GM18508 (cell line): ENCODE results near the gene POT1.
"Not testable (repeated sequence)": the region's sequence is repeated elsewhere in the genome, so short reads cannot be mapped to it uniquely, and the experiment has no call there.

Source experiments
- ATAC-seq: cut with Tn5 transposase; IDR thresholded peaks from one replicate; pipeline ENCODE4 v1.9.1; 2021; ENCODE audit warnings: moderate number of reproducible peaks; ENCODE audit not compliant: insufficient read depth, unreplicated experiment

Gene POT1, protein sequence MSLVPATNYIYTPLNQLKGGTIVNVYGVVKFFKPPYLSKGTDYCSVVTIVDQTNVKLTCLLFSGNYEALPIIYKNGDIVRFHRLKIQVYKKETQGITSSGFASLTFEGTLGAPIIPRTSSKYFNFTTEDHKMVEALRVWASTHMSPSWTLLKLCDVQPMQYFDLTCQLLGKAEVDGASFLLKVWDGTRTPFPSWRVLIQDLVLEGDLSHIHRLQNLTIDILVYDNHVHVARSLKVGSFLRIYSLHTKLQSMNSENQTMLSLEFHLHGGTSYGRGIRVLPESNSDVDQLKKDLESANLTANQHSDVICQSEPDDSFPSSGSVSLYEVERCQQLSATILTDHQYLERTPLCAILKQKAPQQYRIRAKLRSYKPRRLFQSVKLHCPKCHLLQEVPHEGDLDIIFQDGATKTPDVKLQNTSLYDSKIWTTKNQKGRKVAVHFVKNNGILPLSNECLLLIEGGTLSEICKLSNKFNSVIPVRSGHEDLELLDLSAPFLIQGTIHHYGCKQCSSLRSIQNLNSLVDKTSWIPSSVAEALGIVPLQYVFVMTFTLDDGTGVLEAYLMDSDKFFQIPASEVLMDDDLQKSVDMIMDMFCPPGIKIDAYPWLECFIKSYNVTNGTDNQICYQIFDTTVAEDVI

GRCh38 chr7:124929467-124930172 lies at the start of gene POT1:
Gene POT1 (minus strand): TSS chr7:124929825. CDS start chr7:124897173, 32,652 bp downstream.
- peak; percentile 99 for ATAC-seq

DNA sequence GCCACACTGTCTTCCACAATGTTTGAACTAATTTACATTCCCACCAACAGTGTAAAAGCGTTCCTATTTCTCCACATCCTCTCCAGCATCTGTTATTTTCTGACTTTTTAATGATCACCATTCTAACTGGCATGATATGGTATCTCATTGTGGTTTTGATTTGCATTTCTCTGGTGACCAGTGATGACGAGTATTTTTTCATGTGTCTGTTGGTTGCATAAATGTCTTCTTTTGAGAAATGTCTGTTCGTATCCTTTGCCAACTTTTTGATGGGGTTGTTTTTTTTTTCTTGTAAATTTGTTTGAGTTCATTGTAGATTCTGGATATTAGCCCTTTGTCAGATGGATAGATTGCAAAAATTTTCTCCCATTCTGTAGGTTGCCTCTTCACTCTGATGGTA lies 45.5 kb upstream of the POT1 start:
- not testable (repeated sequence) for ATAC-seq

DNA sequence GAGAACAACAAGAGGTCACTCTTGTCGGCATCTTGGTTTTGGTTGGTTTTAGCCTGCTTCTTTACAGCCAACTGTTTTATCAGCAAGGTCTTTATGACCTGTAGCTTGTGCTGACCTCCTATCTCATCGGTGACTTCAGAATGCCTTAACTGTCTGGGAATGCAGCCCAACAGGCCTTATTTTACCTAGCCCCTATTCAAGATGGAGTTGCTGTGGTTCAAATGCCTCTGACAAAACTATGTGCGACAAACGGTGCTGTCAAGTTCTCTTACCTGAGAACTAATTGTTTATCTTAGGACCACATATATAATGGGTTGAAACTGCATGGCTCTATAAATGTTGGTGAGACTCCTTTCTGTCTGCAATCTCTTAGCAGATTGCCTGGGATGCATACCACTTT lies 35.9 kb upstream of the POT1 start:
- no peak for ATAC-seq

DNA sequence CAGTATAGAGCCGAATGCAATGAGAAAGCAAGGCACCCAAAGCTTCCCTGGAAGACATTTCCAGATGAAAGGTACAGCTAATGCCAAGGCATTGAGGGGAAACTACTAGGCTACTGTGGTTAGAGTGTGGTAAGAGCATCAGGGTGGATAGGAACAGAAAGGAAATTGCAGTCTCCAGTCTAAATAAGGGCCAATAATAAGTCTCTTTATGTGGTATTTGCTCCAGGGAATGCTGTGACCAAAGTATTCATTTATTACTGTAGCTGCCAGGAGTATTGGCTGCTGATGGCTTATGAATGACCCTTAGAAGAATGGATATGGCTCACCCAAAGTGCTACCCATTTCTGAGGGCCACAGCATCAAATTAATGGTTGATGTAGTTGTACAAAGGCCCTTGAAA lies 30.1 kb upstream of the POT1 start:
- ATAC-seq: no peak

GRCh38 chr7:124957952-124958351 lies 28.3 kb upstream of the POT1 start:
- not testable (repeated sequence) for ATAC-seq

- no peak for ATAC-seq
Observed at GRCh38 chr7:124956160-124956559, 26.5 kb upstream of the POT1 start.

GRCh38 chr7:124954790-124955189 lies 25.2 kb upstream of the POT1 start:
- ATAC-seq: no peak

DNA sequence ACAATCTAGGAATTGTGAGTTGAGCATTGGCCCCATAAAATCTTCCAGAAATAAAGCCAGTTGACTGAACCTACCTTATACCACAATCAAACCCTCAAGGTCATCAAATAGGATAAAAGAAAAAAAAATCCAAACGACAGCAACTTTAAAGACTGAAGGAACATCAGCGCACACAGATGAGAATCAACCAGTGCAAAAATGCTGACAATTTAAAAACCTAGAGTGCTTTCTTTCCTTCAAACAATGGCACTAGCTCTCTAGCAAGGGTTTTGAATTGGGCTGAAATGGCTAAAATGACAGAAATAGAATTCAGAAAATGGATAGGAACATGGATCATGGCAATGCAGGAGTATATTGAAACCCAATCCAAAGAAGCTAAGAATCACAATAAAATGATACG lies 16.1 kb upstream of the POT1 start:
- ATAC-seq: no peak

DNA sequence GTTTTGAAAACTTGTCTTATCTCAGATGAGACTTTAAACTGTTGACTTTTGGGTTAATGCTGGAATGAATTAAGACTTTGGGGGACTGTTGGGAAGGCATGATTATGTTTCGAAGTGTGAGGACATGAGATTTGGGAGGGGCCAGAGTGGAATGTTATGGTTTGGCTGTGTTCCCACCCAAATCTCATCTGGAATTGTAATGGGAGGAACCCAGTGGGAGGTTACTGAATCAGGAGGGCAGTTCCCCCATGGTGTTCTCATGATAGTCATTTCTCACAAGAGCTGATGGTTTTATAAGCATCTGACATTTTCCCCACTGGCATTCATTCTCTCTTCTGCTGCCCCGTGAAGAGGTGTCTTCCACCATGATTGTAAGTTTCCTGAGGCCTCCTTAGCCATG lies 13.8 kb upstream of the POT1 start:
- ATAC-seq: no peak

GRCh38 chr7:124942399-124942798 lies 12.8 kb upstream of the POT1 start:
- ATAC-seq: no peak

DNA sequence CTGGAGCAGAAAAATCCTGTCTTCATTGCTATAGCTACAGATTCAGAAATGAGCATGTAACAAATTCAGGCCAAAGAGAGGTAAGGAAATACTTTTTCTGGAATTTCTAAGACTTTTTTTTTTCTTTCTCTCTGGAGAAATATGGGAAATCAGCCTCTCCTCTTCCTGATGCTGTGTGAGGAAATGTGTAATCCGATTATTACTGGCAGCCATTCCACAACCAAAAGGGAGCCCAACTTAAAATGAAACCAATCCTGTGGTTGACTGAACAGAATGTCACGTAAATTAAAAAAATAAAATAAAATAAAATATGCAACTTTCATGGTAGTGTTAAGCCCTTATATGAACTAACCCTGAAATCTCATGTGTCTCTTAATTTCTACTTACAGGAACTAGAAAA lies 10.7 kb upstream of the POT1 start:
- ATAC-seq: no peak

DNA sequence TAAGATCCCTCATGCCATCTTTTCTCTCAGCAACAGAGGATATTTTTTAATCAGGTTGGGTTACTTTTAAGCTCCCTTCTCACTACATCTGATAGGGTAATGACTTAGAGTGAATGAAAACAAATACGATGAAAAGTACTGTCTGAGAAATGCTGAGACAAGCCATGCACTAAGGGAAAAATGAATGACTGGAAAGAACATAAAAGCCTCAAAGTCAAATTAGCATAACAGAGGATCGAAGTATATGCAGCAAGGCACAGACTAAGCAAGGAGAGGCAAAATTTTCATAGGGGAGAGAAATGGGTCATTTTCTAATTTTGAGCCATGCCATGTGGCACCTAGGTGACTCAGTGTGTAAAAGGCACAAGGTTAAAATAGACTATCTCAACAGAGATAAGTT lies 8.5 kb upstream of the POT1 start:
- ATAC-seq: no peak

DNA sequence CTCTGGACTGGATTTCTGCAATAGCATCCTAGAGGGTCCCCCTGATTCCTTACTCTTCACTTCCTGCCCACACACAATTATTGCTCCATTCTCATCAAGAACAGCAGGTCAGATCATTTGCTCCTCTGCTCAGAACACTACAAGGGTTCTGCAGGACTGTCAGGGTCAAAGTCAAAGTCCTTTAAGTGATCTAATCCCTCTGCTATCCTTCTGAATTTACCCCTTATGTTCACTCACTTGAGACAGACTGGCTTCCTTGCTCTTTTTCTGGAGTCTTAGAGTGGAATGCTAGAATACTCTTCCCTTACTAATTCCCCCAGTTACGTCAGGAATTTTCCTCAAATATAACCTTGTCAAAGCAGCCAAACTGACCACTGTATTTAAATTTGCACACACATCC lies 7.5 kb upstream of the POT1 start:
- ATAC-seq: no peak

DNA sequence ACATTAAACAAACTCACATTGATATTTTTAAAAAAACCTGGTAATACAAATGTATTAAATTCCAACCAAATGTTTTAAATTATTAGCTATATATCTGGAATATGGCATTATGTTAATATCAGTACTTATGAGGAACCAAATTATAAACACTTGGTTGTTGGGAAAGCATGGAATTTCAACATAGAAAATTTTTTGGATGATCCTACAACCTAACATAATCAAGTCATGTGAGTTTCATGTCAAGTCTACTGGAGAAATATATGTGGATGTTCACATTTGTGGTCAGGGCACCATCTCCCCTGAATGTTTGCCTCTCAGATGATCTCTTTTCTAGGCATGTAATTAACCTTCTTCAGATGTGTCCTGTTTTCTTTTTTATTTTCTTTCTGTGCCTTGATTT lies 5.2 kb upstream of the POT1 start:
- no peak for ATAC-seq

- ATAC-seq: no peak
Observed at GRCh38 chr7:124930655-124931597, 1.3 kb upstream of the POT1 start.

- ATAC-seq: no peak
Observed at GRCh38 chr7:124930173-124930623, 573 bp upstream of the POT1 start.

DNA sequence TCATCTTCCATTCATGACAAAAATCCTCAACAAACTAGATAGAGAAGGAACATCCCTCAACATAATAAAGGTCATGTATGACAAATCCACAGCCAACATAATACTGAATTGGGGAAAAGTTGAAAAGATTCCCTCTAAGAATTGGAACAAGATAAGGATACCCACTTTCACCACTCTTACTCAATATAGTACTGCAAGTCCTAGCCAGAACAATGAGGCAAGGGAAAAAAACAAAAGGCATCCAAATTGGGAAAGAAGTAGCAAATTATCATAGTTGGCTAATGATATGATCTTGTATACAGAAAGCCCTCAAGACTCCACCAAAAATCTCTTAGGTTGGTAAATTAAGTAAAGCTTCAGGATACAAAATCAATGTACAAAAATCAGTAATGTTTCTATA lies 4.7 kb downstream of the POT1 start:
- no peak for ATAC-seq

DNA sequence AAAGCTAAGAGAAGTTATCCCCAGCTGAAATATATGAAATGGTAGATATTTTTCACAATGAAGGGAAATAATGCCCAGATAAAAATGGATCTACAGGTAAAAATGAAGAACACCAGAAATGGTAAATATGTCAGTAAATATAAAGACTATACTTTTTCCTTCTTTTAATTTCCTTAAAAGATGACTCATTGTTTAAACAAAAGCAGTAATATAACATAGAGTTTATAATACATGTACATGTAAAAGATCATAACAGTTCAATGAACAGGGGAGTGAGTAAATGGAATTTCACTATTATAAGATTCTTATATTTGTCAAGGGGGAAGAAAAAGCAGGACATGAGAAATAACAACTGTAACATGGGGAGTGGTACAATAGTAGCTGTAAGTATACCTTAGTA lies 7.4 kb downstream of the POT1 start:
- ATAC-seq: no peak

- no peak for ATAC-seq
Observed at GRCh38 chr7:124919841-124920240, 9.8 kb downstream of the POT1 start.

- ATAC-seq: peak; percentile 90
Observed at GRCh38 chr7:124918662-124919061, 11.0 kb downstream of the POT1 start.
